GM21390 (cell line): ENCODE results near the gene UBALD1.
"Not testable (repeated sequence)": the region's sequence is repeated elsewhere in the genome, so short reads cannot be mapped to it uniquely, and the experiment has no call there.

Experiments
- ATAC-seq: cut with Tn5 transposase; IDR thresholded peaks from one replicate; pipeline ENCODE4 v1.9.1; 2021; ENCODE audit not compliant: unreplicated experiment

UBALD1 gene

DNA sequence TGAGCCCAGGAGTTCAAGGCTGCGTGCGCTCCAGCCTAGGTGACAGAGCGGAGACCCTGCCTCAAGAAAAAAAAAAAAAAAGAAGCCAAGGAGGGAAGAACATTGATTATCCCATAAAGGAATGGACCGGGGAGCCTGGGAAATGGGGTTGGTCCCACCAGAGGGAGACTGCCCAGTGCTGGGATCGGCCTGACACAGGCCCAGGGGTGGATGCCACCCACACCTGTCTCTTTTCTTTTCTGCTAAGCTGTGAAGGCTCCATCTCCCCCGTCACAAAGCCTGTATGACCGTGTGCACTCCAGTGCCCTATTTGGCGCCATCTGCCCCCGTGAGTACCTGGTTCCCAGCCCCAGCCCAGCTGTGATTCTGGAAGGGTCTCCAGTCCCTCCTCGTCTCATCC is 15.7 kb downstream of the UBALD1 start:
- no peak for ATAC-seq

DNA sequence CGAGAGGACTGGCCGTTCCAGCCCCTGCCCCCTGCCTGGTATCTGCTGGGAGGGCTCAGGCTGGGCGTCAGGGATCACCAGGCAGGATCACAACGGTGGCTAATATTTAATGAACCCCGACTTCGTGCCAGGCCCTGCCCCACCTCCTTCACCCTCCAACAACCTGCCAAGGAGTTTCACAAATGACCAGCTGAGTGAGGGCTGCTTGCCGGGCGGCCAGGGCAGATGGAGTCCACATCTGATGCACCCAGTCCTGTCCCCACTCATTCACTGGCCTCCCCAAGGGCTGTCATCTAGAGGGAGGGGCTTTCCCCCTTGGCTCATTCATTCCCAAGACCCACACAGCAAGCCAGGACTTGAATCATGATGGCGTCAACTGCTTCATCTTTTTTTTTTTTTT is 17.5 kb downstream of the UBALD1 start:
- ATAC-seq = no peak

DNA sequence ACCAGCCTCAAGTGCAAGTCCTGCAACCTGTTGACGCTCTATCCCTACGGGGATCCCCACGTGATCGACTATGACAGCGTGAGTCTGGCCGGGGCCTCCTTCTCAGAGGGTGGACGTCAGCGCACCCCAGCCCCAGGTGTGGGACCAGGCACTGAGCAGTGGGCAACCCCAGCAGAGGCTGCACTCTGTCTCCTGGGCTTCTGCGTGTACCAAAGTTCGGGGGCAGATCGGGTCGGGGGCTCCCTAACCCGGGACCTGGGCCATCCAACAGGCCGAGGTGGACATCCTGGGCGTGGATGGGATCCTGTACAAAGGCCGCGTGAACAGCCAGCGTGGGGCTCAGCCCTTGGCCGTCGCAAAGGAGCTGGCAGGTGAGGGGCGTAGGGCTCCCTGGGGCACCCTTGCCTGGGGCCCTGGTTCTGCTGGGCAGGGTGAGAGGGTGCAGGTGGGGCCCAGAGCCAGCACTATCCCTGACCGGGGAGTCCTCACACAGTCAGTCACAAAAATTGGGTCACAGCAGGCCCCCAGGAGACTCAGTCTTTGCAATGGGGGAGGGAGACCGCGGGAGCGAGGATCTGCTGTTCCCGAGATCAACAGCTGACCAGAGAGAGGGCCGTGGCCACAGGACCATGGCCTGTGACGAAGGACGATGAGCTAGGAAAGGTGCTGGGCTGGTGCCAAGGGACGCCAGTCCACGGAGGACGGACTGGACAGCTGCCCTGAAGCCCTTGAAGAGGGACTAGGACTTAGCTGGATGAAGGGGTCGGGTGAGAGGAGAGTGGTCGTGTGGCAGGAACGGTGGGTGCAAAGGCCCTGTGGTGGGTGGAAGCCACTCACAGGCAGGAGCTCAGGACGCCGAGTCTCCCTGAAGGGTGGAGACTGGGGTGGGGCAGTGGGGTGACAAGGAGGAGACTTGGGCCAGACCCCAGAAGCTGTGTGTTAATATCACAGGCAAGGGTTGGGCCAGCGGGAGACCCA is 20.0 kb downstream of the UBALD1 start:
- ATAC-seq = no peak

DNA sequence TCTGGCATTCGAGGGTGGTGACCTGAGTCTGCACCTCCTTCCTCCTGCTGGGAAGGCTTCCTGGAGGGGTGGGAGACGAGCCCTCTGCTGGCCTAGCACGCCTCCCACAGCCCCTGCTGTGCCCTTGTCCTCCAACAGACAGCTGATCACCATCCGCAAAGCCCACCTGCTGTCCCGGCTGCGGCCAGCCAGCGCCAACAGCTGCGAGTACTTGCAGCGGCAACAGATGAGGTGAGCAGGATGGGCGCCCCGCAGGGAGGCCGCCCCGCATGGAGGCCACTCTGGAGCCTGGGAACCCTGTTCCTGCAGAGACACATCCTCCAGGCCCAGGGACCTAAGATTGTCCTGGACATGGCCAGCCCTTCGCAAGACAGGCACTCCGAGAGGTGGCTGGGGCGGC is 21.6 kb downstream of the UBALD1 start:
- no peak for ATAC-seq

DNA sequence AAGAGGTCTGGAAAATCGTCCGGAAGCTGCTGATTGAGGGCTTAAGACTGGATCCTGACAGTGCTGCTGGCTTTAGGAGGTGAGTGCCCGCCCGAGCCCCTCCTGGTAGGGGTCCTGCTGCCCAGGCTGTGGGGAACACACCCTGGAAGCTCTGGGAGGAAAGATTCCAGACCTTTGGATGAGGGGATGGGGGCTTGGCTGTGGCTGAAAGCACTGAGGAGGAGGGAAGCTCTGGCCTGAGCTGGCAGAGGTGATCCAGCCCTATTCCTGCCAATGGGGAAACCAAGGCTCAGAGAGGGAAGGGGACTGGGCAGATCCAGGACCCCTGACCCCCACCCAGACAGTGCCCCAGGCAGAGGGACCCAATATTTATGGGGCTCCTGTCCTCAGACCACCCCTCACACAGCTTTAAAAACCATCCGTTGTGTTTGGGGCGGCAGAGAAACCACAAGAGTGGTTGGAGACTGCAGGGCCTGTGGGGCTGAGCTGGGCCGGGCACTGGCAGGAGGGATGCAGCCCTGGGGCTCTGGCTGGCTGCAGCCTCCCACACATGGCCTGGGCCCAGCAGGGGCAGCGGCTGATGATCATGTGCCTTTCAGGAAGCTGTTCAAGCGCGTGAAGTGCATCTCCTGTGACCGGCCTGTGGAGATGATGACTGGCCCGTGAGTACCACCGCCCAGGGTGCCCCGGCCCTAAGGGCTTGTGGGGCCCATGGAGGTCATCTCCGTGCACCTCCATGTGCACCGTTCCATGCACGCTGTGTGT is 22.8 kb downstream of the UBALD1 start:
- no peak for ATAC-seq

DNA sequence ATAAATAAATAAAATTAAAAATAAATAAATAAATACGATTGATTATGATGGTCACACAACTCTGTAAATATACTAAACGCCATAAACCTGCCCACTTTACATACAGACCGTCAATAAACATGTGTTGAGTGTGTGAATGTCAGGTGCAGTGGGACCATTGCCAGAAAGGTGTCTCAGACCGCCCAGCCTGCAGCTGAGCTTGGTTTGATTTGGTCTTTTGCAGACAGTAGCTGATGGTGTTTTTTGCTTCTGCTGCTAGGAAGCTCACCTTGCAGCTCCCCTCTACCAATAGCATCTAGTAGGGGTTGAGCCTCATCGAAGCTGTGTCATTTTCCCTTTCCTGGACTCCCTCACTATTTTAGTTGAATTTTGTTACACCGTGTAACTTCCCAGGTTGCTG is 23.5 kb downstream of the UBALD1 start:
- ATAC-seq = no peak

DNA sequence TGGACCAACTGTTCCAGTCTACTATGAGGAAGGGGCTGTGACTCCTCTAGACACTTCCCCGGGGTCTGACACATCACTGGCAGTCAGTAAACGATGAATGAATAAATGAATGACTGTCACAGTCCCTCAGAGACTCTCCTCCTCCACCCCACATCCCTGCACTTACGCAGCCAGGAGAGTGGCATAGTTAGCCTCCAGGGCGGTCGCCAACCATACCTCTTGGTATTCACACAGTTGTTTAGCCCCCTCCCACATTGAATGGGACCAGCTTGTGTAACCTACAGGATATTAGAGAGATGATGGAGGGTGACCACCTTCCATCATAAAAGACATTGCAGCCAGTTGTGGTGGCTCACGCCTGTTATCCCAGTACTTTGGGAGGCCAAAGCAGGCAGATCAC is 25.7 kb downstream of the UBALD1 start:
- no peak for ATAC-seq

DNA sequence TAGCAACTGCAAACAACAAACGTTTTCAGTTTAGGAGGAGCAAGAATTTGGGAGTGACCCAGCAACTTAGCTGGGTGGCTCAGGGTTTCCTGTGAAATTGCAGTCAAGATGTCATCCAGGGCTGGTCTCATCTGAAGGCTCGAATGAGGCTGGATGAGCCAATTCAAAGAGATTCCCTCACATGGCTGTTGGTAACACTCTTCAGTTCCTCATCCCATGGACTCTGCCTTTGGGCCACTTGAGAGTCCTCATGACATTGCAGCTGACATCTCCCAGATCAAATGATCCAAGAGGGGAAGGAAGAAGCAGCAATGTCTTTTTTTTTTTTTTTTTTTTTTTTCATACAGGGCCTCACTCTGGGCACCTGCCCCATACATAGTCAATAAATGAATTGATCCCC is 26.3 kb downstream of the UBALD1 start:
- ATAC-seq = no peak

DNA sequence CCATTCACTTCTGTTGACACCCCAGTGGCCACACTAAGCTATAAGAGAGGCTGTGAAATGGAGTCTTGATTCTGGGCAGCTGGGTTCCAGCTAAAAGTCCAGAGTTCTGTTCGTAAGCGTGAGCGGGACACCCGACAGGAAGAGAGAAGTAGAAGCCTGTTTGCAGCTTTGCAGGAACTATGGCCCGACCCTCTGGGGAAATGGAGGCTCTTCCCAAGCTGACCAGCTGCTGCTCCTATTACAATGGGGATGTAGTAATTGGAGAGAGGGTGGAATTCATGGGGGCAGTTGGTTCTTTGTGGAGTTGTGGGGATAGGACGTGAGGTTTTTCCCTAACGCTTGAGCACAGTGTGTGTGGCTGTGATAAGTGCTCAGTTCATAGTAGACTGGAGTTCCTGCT is 28.4 kb downstream of the UBALD1 start:
- no peak for ATAC-seq

DNA sequence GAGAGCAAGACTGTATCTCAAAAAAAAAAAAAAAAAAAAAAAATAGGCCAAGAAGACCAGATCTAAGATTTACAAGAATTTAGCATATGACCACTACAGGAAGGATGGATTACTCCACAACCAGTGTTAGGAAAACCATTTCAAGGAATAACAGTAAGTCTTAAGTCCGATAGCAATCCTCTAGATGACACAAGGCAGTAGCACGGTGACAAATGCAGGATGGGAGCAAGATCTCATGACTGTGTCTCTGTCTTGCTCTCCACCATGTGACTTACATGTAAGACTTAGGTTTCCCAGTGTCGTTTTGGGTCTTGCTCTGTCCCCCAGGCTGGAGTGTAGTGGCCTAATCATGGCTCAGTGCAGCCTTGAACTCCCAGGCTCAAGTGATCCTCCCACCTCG is 30.8 kb downstream of the UBALD1 start:
- ATAC-seq = no peak

DNA sequence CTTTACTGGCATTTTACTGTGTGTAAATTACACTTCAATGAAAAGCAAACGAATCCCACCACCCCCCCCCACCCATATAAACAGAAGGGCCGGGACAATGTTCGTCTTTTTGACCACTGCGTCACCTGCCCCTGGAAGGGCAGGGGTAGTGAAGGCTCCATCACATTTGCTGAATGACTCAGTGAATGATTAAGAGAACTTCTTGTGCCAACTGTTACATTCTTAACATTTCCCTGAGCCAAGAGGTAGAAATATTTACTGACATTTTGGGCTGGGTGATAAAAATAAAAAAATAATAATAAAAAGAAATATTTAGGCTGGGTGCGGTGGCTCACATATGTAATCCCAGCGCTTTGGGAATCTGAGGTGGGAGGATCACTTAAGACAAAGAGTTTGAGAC is 34.4 kb downstream of the UBALD1 start:
- no peak for ATAC-seq

DNA sequence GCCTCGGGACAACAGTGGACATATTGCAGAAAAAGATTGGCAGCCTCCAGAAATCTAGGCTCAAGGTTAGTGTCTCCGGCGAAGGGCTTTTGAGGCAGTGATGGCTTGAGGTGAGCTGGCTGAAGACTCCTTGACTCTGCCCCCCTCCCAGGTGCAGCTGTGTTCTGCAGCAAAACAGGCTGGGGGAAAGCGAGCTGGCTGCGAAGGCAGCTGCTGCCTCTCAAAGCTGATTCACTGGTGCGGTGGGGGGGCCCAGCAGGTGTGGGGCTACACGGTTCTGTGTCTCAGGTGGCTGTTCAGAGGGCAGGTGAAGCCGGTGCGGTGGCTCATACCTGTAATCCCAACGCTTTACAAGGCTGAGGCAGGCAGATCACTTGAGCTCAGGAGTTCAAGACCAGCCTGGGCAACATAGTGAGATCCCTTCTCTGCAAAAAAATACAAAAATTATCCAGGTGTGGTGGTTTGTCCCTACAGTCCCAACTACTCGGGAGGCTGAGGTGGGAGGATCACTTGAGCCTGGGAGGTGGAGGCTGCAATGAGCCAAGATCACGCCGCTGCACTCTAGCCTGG is 35.6 kb downstream of the UBALD1 start:
- no peak for ATAC-seq

DNA sequence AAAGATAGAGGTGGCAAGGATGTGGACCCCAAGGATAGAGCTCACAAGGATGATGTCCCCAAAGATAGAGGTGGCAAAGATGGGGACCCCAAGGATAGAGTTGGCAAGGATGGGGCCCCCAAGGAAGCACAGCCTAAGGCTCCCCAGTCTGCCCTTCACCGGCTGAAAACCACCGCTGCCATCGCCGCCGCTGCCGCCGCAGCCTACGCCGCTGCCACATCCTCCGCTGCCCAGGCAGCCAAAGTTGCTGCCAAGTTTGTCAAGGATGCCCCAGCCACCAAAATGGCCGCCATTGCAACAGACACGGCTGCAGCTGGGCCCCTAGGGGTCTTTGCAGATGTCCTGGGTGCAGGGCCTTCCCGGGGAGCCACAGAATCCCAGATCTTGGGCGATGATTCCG is 38.7 kb downstream of the UBALD1 start:
- ATAC-seq = no peak

DNA sequence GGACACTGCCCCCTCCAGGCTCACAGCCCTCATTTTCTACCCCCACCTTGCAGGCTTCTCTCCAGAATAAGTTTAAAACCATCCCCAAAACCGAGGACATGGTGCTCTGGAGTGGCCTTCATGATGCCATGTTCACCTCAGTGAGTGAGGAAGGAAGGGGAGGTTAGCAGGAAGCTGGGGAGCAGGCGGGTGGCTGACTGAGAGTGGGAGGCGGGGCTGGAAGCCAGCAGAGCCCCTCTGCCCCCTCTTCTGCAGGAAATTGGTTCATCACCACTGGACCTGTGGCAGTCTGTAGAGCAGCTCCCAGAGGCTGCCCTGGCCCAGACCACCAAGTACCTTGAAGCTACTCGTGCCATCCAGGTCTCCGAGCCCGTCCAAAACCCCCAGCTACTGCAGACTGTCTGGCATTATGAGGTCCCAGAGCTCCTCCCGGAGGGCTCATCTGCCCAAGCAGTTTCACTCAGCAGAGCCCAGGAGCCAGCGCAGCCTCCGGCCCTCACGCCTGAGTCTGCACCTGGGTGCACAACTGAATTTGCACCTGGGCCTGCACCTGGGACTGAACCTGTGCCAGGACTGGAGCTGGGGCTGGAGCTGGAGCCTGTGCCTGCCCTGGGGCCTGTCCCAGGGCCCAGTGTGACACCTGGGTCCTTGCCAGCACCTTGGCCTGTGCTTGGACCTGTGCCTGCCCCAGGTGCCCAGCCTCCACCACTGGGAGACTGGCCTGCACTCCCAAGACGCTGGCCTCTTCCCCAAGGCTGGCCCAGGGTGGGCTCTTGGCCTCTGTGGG is 39.6 kb downstream of the UBALD1 start:
- ATAC-seq = no peak

DNA sequence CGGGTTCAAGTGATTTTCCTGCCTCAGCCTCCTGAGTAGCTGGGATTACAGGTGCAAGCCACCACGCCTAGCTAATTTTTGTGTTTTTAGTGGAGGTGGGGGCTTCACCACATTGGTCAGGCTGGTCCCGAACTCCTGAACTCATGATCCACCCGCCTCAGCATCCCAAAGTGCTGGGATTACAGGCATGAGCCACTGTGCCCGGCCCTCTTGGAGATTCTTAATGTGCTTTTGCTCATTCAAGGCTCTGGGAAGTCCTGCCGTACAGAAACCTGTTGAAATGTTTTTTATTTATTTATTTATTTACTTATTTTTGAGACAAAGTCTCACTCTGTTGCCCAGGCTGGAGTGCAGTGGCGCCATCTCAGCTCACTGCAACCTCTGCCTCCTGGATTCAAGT is 40.8 kb downstream of the UBALD1 start:
- ATAC-seq = not testable (repeated sequence)

DNA sequence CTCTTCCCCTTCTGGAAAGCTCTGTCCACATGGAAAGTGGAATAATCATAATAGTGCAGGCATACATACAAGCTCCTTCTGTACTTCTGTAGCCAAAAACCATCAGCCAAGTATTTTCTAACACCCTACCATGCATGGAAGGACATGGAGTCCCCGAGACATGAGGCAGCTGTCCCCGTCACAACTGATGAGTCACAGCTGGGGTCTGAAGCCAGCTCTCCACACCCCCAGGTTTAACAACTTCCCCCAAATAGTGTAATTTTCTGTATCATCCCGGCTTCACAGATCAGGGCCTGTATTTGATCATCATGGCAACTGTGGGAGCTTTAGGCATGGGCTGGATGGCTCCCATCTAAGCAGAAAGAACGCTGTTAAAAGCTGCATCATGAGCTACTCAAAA is 42.0 kb downstream of the UBALD1 start:
- ATAC-seq = no peak

DNA sequence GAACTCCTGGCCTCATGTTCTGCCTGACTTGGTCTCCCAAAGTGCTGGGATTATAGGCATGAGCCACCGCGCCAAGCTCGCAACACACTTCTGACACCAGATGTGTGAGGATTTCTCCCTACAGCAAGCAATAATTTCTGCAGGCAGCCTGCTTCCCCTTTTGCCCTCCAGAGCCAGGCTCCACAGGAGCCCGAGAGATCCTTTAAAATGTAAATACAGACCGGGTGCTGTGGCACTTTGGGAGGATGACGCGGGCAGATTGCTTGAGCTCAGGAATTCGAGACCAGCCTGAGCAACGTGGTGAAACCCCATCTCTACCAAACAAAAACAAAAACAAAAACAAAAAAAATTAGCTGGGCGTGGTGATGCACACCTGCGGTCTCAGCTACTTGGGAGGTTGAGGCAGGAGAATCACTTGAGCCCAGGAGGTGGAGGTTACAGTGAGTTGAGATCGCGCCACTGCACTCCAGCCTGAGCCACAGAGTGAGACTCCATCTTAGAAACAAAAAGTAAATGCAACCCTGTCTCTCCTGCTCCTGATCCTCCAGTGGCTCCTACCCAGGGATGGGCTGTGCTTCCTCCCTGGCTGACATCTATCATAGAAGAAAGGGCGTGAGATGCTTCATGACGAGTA is 43.9 kb downstream of the UBALD1 start:
- no peak for ATAC-seq

DNA sequence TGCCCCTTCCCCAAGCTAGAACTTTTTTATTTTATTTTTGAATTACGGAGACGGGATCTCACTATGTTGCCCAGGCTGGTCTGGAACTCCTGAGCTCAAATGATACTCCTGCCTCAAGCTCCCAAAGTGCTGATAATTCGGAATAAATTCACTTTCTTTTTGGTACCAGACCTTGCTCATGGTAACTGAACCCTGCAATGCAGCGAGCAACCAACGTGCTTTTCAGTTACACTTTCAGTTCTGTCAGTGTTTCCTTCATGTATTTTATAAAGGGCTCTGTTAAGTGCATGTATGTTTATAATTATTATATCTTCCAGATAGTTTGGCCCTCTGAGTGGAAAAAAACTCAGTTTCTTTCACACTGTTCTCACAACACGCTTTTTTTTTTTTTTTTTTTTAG is 44.6 kb downstream of the UBALD1 start:
- ATAC-seq = no peak

DNA sequence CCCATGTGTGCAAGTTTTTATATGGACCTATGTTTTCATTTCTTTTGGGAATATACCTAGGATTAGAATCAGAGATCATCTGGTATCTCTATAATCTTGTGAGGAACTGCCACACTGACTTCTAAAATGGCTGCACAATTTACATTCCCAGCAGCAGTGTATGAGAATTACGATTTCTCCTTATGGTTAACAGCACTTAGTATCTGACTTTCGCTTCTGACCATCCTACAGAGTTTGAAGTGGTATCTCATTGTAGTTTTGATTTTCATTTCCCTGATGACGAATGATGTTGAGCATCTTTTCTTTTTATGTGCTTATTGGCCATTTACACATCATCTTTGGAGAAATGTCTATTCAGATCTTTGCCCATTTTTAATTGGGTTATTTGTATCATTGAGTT is 48.5 kb downstream of the UBALD1 start:
- no peak for ATAC-seq

DNA sequence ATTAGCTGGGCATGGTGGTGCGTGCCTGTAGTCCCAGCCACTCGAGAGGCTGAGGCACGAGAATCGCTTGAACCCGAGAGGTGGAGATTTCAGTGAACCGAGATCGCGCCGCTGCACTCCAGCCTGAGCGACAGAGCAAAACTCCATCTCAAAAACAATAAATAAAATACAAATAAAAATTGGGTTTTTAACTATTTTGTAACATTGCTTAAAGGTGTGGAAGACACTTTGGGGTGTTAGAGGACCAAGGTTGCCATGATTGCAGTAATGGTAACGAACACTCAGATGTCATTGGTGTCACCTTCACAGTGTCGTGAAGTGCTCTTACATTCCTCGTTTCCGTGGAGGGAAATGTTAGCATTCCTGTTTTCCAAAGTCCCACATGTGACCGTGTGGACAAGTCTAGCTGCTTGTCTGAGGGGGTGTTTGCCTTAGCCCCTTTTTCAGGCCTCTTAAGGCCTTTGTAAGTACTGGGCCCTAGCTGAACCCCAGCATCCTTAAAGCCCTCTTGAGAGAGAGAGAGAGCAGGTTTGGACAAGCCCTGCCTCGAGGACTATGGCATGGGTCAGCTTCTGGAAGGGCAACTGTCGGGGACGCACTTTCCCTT is 49.9 kb downstream of the UBALD1 start:
- no peak for ATAC-seq
